H1 (cell line): ENCODE measurements around the gene CAPN3. TPM values are rescaled to one million over a fixed set of nuclear protein-coding genes. Genes with fewer than 3 reads are reported as not detected.

Experiments used
- ATF2 ChIP-seq: IDR thresholded peaks from 2 replicates; pipeline ENCODE4 v1.6.1; 2012; ENCODE audit warnings: low read length, inconsistent platforms
- ATF3 ChIP-seq: IDR thresholded peaks from 2 replicates; pipeline ENCODE4 v1.6.1; 2011; ENCODE audit warnings: low read depth, mild to moderate bottlenecking, low read length; ENCODE audit not compliant: insufficient read depth
- BACH1 ChIP-seq: IDR thresholded peaks from 2 replicates; pipeline ENCODE4 v1.6.1; 2012; ENCODE audit warnings: low read length, improper control_type of control experiment
- EZH2 ChIP-seq: fragments of 200-600 bp; sonication (generic); IDR thresholded peaks from 2 replicates; pipeline ENCODE4 v1.7.1; 2012; ENCODE audit warnings: low read depth, mild to moderate bottlenecking, moderate library complexity, low read length, inconsistent platforms; ENCODE audit not compliant: severe bottlenecking
- SP4 ChIP-seq: IDR thresholded peaks from 2 replicates; pipeline ENCODE4 v1.6.1; 2012; ENCODE audit warnings: low read length, inconsistent platforms
- TCF12 ChIP-seq: IDR thresholded peaks from 2 replicates; pipeline ENCODE4 v1.6.1; 2011; ENCODE audit warnings: low read depth, mild to moderate bottlenecking, low read length
- polyA plus RNA-seq, 7 experiments: library from polyadenylated mRNA; depleted of rRNA in 3 of 7; stranded (reverse) in 5 of 7; unstranded in 2 of 7; fragments of >200 nt in 5 of 7; fragments of 200-250 nt in 2 of 7; gene quantifications; 1 replicate in 5 of 7; 2 replicates in 1 of 7; 4 replicates in 1 of 7; pipeline versions ENCODE4 v1.2.1 to v1.2.3, GENCODE V29; 2011 to 2013; ENCODE audit warnings: missing spikeins in 2 of 7, mixed read lengths in 2 of 7
- total RNA-seq: library from RNA; stranded (reverse); fragmentation: NEBNext Ultra II Directional; extraction: Animal tissue kit (Norgen Biotek cat#: 25700); gene quantifications from 2 replicates; pipeline ENCODE4 v1.2.1, GENCODE V29; 2021

CAPN3 gene
- total and polyA plus RNA-seq, 2 of the 8 experiments (the other 6 are each of a cell fraction or from before 2014, with no cell fraction given): 0.80 to 2.1 TPM

GRCh38 chr15:42367041-42367440, 7.7 kb downstream of the CAPN3 start (continued):
- TF ChIP-seq TCF12: no peak
- TF ChIP-seq ATF2: no peak
- TF ChIP-seq SP4: no peak
- no peak for TF ChIP-seq ATF3
- TF ChIP-seq BACH1: no peak
- TF ChIP-seq EZH2: no peak
